Hematopoietic multipotent progenitor cell treated with erythropoietin and hydrocortisone succinate and interleukin-3 and kit ligand, for 8 days (in vitro differentiated cells): ENCODE results near the gene FBP2.
A peak's percentile ranks its signal among the peaks of the same experiment; 100 is the strongest.

Experiments
- DNase-seq: peaks from one replicate; pipeline ENCODE4 v3.0.0-alpha.2; 2015

Gene FBP2

GRCh38 chr9:94593459-94594345, at the start of gene FBP2:
TSS of gene FBP2 (minus strand) at chr9:94593824. CDS start at chr9:94593726, 98 bp downstream.
- DNase-seq: no peak

GRCh38 chr9:94643176-94643575, 49.6 kb upstream of the FBP2 start:
- no peak for DNase-seq

- DNase-seq: no peak
Observed at GRCh38 chr9:94642501-94642900, 48.9 kb upstream of the FBP2 start.

GRCh38 chr9:94639999-94640376, 46.4 kb upstream of the FBP2 start:
- no peak for DNase-seq

GRCh38 chr9:94639061-94639998, 45.7 kb upstream of the FBP2 start, which contains the start of gene FBP1:
TSS of gene FBP1 (minus strand) at chr9:94639518. CDS start at chr9:94639310, 208 bp downstream.
- DNase-seq: peak; percentile 6

- DNase-seq: no peak
Observed at GRCh38 chr9:94638335-94639060, 44.9 kb upstream of the FBP2 start.

- no peak for DNase-seq
Observed at GRCh38 chr9:94632737-94633136, 39.1 kb upstream of the FBP2 start.

- DNase-seq: no peak
Observed at GRCh38 chr9:94631599-94631998, 38.0 kb upstream of the FBP2 start.

- no peak for DNase-seq
Observed at GRCh38 chr9:94630833-94631232, 37.2 kb upstream of the FBP2 start.

- DNase-seq: no peak
Observed at GRCh38 chr9:94630281-94630680, 36.7 kb upstream of the FBP2 start.

GRCh38 chr9:94627287-94627686, 33.7 kb upstream of the FBP2 start:
- DNase-seq: no peak

- DNase-seq: no peak
Observed at GRCh38 chr9:94625835-94626234, 32.2 kb upstream of the FBP2 start.

- no peak for DNase-seq
Observed at GRCh38 chr9:94624629-94625028, 31.0 kb upstream of the FBP2 start.

- peak; percentile 59 for DNase-seq
Observed at GRCh38 chr9:94623253-94623652, 29.6 kb upstream of the FBP2 start.

- no peak for DNase-seq
Observed at GRCh38 chr9:94622087-94622800, 28.6 kb upstream of the FBP2 start.

- no peak for DNase-seq
Observed at GRCh38 chr9:94619026-94619425, 25.4 kb upstream of the FBP2 start.

GRCh38 chr9:94613003-94613402, 19.4 kb upstream of the FBP2 start:
- no peak for DNase-seq

GRCh38 chr9:94612071-94612470, 18.4 kb upstream of the FBP2 start:
- DNase-seq: no peak

GRCh38 chr9:94611638-94612068, 18.0 kb upstream of the FBP2 start:
- DNase-seq: no peak

- no peak for DNase-seq
Observed at GRCh38 chr9:94610181-94610606, 16.6 kb upstream of the FBP2 start.

GRCh38 chr9:94607423-94607691, 13.7 kb upstream of the FBP2 start:
- no peak for DNase-seq

- DNase-seq: no peak
Observed at GRCh38 chr9:94606646-94607422, 13.2 kb upstream of the FBP2 start.
